ENCODE results near the gene PFKFB3. TPM values are rescaled to one million over a fixed set of nuclear protein-coding genes. Genes with fewer than 3 reads are reported as not detected.
"Not testable (repeated sequence)": the region's sequence is repeated elsewhere in the genome, so short reads cannot be mapped to it uniquely, and the experiment has no call there.

PFKFB3 gene
- total RNA-seq: 124 and 126 TPM in 2 replicates

- intact Hi-C loops (cut with micrococcal nuclease): loop anchor here (1.0 to 10.0 kb wide), 6 partner anchors 40 to 464 kb away; no protein-coding TSS in a partner anchor
- Mint-ChIP-seq H3K27ac (peak within 1 kb of the TSS; percentile 93), H3K27me3 (ENCODE audit: low read depth) (no peaks in the 10 kb centered on the region)
These were observed at the start of gene PFKFB3 for GRCh38 chr10:6202684-6203330. Gene PFKFB3, plus strand, starts transcription at chr10:6202932. Its CDS starts 329 bp downstream, at chr10:6203261.

DNA sequence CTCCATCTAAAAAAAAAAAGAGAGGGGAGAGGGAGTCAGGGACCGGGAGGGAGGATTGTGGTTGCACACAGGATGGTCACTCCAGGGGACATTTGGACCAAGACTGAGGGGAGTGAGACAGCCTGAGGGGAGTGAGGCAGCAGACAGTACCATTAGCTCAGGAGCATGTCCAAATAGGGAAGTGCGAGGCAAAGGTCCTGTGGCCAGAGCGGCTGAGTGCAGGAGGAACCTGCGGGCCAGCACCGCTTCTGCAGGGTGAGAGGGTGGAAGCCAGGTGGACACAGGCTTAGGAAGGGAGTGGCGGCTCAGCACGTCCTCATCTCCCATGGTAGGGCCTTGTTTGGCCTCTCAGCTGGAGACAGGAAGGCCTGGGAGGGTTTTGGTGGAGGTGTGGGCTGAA lies 48.9 kb upstream of the PFKFB3 start:
- Mint-ChIP-seq H3K4me3 (ENCODE audit: low read depth) (no peak overlapping the region), H3K4me1 (ENCODE audit: low read depth) (peaks cover 23% of the 10 kb centered on the region), H3K36me3 (ENCODE audit: low read depth) (peaks cover 36% of the 10 kb centered on the region), H3K27me3 (ENCODE audit: low read depth) (no peaks in the 10 kb centered on the region), H3K9me3 (no peaks in the 10 kb centered on the region), H3K27ac (no peak overlapping the region)
- DNase-seq (ENCODE audit: low spot score): no peak
- intact Hi-C loops (cut with micrococcal nuclease): no loop called here

More at GRCh38 chr10:6202684-6203330, at the start of gene PFKFB3:
- H3K9me3 Mint-ChIP-seq: no peaks in the 10 kb centered on the region
- peaks cover 29% of the 10 kb centered on the region for H3K36me3 Mint-ChIP-seq (ENCODE audit: low read depth)
- peak within 1 kb of the TSS; percentile 100 for H3K4me3 Mint-ChIP-seq (ENCODE audit: low read depth)
- DNase-seq (ENCODE audit: low spot score): peak; percentile 89
- peaks cover 31% of the 10 kb centered on the region for H3K4me1 Mint-ChIP-seq (ENCODE audit: low read depth)

- intact Hi-C loops (cut with micrococcal nuclease): no loop called here
- Mint-ChIP-seq H3K9me3 (no peaks in the 10 kb centered on the region), H3K4me3 (ENCODE audit: low read depth) (no peak overlapping the region), H3K36me3 (ENCODE audit: low read depth) (peaks cover 31% of the 10 kb centered on the region), H3K27me3 (ENCODE audit: low read depth) (no peaks in the 10 kb centered on the region), H3K4me1 (ENCODE audit: low read depth) (peaks cover 19% of the 10 kb centered on the region), H3K27ac (no peak overlapping the region)
- DNase-seq (ENCODE audit: low spot score): no peak
These were observed 48.2 kb upstream of the PFKFB3 start for GRCh38 chr10:6154566-6154965.

GRCh38 chr10:6158276-6158675 lies 44.5 kb upstream of the PFKFB3 start:
- Mint-ChIP-seq H3K27me3 (ENCODE audit: low read depth) (no peaks in the 10 kb centered on the region), H3K9me3 (no peaks in the 10 kb centered on the region), H3K36me3 (ENCODE audit: low read depth) (peaks cover 10% of the 10 kb centered on the region), H3K4me1 (ENCODE audit: low read depth) (peaks cover 20% of the 10 kb centered on the region), H3K4me3 (ENCODE audit: low read depth) (no peak overlapping the region), H3K27ac (no peak overlapping the region)
- no peak for DNase-seq (ENCODE audit: low spot score)
- intact Hi-C loops (cut with micrococcal nuclease): no loop called here

GRCh38 chr10:6161921-6162320 lies 40.8 kb upstream of the PFKFB3 start:
- Mint-ChIP-seq H3K4me3 (ENCODE audit: low read depth) (no peak overlapping the region), H3K9me3 (no peaks in the 10 kb centered on the region), H3K36me3 (ENCODE audit: low read depth) (peaks cover 20% of the 10 kb centered on the region), H3K27me3 (ENCODE audit: low read depth) (no peaks in the 10 kb centered on the region), H3K27ac (no peak overlapping the region), H3K4me1 (ENCODE audit: low read depth) (peaks cover 39% of the 10 kb centered on the region)
- intact Hi-C loops (cut with micrococcal nuclease): loop anchor here (2.0 kb wide), 2 partner anchors 17 to 41 kb away; partner anchors contain the start of gene PFKFB3
- DNase-seq (ENCODE audit: low spot score): no peak

DNA sequence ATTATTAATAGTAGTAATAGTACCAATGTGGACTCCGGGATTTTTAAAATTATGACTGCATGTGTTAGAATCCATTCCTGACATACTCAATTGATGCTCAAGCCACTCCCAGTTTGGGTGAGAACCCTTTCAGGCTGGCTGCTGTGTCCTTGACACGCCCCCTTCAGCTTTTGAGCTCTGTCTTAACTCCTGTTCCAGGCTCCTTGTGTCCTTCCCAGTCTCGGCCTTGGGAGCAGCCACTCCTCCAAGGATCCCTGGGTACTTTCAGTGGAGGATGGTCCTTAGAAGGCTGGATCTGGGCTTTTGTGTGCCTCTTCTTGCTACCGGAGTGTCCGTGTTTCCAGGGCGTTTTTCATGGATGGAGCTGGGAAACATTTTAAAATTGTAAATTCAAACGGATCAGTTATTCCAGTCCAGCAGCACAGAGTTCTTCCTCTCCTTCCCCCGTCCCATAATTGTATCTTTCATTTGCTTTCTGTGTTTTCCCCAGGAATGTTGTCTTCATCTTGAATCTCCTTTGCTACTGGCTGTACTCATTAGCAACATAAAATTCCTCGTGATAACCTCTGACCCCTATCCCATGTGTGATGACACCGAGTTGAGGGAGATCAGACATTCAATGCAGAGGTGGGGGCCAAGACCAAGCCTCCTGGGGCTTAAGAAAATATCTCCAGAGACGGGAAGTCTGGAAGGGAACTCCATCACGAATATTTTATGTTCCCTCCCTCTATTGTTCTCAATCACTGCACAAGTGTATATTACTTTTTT lies 40.0 kb upstream of the PFKFB3 start:
- no peak overlapping the region for H3K27ac Mint-ChIP-seq
- peak overlapping the region; percentile 37 for H3K4me3 Mint-ChIP-seq (ENCODE audit: low read depth)
- no peak for DNase-seq (ENCODE audit: low spot score)
- no peaks in the 10 kb centered on the region for H3K9me3 Mint-ChIP-seq
- H3K4me1 Mint-ChIP-seq (ENCODE audit: low read depth): peaks cover 43% of the 10 kb centered on the region
- H3K27me3 Mint-ChIP-seq (ENCODE audit: low read depth): no peaks in the 10 kb centered on the region
- intact Hi-C loops (cut with micrococcal nuclease): loop anchor here (2.0 kb wide), 2 partner anchors 18 to 40 kb away; partner anchors contain the start of gene PFKFB3
- peaks cover 29% of the 10 kb centered on the region for H3K36me3 Mint-ChIP-seq (ENCODE audit: low read depth)

DNA sequence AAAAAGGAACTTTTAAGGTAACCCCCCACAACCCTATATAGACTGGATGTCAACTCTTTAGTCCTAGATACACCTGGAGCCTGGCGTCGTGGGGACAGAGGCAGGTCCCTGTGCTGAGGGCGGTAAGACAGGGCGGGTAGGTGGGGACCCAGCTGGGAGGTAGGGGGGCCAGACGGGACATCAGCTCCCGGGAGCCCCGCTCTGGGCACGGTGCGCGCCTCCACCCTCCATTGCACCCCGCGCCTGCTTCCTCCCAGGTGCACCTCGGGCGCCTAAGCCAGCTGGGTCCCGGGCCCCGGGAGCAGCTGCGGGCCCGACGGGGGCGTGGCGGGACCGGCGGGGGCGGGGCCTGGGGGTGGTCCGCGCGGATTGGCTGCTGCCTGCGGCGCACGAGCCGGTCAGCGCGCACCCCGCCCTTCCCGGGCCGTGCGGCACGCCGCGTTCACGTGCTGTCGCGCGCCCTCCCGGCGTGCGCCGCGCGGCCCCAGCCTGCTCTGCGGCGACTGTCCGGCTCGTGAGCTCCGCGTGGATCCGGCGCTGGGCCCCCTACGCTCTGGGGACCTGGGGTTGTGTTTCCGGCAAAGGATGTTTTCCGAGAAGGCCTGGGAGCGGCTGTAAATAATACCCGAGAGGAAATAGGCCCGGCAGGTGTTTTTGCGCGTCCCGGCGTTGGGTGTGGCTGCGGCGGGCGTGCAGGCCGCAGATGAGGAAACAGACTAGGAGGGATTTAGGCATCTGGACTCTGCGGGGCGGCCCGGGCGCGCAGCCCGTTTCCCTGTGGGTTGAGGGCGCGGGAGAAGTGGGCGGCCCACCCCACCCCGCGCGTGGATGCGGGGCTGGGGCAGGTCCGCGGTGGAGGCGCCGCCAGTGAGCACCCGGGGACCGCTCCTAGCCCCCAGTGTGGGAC lies 39.1 kb upstream of the PFKFB3 start:
- peak; percentile 90 for DNase-seq (ENCODE audit: low spot score)
- H3K4me3 Mint-ChIP-seq (ENCODE audit: low read depth): peak overlapping the region; percentile 92
- H3K27me3 Mint-ChIP-seq (ENCODE audit: low read depth): no peaks in the 10 kb centered on the region
- H3K36me3 Mint-ChIP-seq (ENCODE audit: low read depth): peaks cover 34% of the 10 kb centered on the region
- H3K27ac Mint-ChIP-seq: peak overlapping the region; percentile 89
- intact Hi-C loops (cut with micrococcal nuclease): loop anchor here (2.0 kb wide), 2 partner anchors 19 to 39 kb away; partner anchors contain the start of gene PFKFB3
- no peaks in the 10 kb centered on the region for H3K9me3 Mint-ChIP-seq
- peaks cover 45% of the 10 kb centered on the region for H3K4me1 Mint-ChIP-seq (ENCODE audit: low read depth)

DNA sequence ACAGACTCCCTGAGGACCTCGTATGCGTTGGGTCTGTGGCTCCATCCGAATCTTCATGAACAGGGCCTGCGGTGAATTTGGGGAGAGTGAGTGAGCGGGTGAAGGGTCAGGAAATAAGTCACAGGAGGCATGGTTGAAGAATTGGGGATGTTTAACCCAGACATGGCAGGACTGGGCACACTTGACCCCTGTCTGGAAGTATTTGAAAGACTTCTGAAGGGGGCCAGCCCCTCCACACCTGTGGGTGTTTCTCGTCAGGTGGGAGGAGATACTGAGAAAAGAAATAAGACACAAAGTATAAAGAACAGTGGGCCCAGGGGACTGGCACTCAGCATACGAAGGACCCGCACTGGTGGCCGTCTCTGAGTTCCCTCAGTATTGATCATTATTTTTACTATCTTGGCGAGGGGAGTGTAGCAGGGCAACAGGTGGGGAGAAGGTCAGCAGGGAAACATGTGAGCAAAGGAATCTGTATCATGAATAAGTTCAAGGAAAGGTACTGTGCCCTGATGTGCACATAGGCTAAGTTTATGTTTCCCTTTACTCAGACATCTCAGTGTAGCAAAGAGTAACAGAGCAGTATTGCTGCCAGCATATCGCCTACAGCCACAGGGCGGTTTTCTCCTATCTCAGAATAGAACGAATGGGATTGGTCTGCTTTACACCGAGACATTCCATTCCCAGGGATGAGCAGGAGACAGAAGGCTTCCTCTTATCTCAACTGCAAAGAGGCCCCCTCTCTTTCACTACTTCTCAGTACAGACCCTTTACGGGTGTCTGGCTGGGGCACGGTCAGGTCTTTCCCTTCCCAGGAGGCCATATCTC lies 38.2 kb upstream of the PFKFB3 start:
- Mint-ChIP-seq H3K27ac (peak overlapping the region; percentile 89), H3K9me3 (no peaks in the 10 kb centered on the region), H3K4me3 (ENCODE audit: low read depth) (peak overlapping the region; percentile 92), H3K36me3 (ENCODE audit: low read depth) (peaks cover 42% of the 10 kb centered on the region), H3K27me3 (ENCODE audit: low read depth) (no peaks in the 10 kb centered on the region), H3K4me1 (ENCODE audit: low read depth) (peaks cover 50% of the 10 kb centered on the region)
- intact Hi-C loops (cut with micrococcal nuclease): no loop called here
- no peak for DNase-seq (ENCODE audit: low spot score)

GRCh38 chr10:6165221-6165725 lies 37.5 kb upstream of the PFKFB3 start:
- intact Hi-C loops (cut with micrococcal nuclease): no loop called here
- no peaks in the 10 kb centered on the region for H3K9me3 Mint-ChIP-seq
- H3K27ac Mint-ChIP-seq: no peak overlapping the region
- DNase-seq (ENCODE audit: low spot score): no peak
- H3K4me3 Mint-ChIP-seq (ENCODE audit: low read depth): peak overlapping the region; percentile 92
- no peaks in the 10 kb centered on the region for H3K27me3 Mint-ChIP-seq (ENCODE audit: low read depth)
- H3K4me1 Mint-ChIP-seq (ENCODE audit: low read depth): peaks cover 55% of the 10 kb centered on the region
- peaks cover 44% of the 10 kb centered on the region for H3K36me3 Mint-ChIP-seq (ENCODE audit: low read depth)

DNA sequence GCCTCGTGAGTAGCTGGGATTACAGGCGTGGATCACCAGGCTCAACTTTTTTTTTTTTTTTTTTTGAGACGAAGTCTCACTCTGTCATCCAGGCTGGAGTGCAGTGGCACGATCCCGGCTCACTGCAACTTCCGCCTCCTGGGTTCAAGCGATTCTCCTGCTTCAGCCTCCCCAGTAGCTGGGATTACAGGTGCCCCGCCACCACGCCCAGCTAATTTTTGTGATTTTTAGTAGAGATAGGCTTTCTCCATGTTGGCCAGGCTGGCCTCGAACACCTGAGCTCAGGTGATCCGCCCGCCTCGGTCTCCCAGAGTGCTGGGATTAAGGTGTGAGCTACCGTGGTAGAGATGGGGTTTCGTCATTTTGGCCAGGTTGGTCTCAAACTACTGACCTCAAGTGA lies 36.8 kb upstream of the PFKFB3 start:
- H3K9me3 Mint-ChIP-seq: not testable (repeated sequence)
- peaks cover 48% of the 10 kb centered on the region for H3K36me3 Mint-ChIP-seq (ENCODE audit: low read depth)

DNA sequence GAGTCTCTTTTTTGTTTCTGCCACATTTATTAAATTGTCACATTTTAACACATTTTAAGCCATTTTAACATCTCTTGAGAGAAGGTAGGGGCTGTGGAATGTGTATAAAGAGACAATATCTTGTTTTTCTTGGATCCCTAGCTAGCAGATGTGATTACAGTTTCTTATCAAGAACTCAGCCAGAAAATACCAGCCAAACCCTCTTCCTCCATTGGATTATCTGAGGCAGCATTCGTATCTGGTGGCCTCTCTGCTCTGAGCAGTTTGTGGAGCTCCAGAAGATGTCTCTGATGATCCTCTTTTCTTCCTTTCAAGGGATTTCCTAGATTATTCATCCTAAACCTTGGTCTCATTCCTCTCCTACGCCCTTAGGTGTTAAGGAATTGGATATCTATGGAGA lies 35.3 kb upstream of the PFKFB3 start:
- peaks cover 52% of the 10 kb centered on the region for H3K36me3 Mint-ChIP-seq (ENCODE audit: low read depth)
- H3K9me3 Mint-ChIP-seq: no peaks in the 10 kb centered on the region
- peak overlapping the region; percentile 4 for H3K27ac Mint-ChIP-seq
- intact Hi-C loops (cut with micrococcal nuclease): no loop called here
- peaks cover 63% of the 10 kb centered on the region for H3K4me1 Mint-ChIP-seq (ENCODE audit: low read depth)
- no peaks in the 10 kb centered on the region for H3K27me3 Mint-ChIP-seq (ENCODE audit: low read depth)
- DNase-seq (ENCODE audit: low spot score): no peak
- H3K4me3 Mint-ChIP-seq (ENCODE audit: low read depth): no peak overlapping the region

More for the DNA sequence above, 36.8 kb upstream of the PFKFB3 start:
- H3K27ac Mint-ChIP-seq; DNase-seq (ENCODE audit: low spot score); intact Hi-C loops (cut with micrococcal nuclease); H3K27me3 Mint-ChIP-seq (ENCODE audit: low read depth): not testable (repeated sequence)
- Mint-ChIP-seq H3K4me3 (ENCODE audit: low read depth) (peak overlapping the region; percentile 17), H3K4me1 (ENCODE audit: low read depth) (peaks cover 60% of the 10 kb centered on the region)
